IMR-90 (cell line): ENCODE data around the gene COL18A1. TPM values are rescaled to one million over a fixed set of nuclear protein-coding genes. Genes with fewer than 3 reads are reported as not detected.

Source experiments
- ATAC-seq: fragments of 200-7000 bp; cut with Tn5 transposase; 2 replicates; pipeline ENCODE4 v1.9.1; 2020; ENCODE audit warnings: low read depth, mild to moderate bottlenecking, moderate library complexity
- BruUV-seq: library from RNA; stranded (reverse); fragments of 400-500 nt; replicated peaks from 2 replicates; lab custom pipeline; 2021; lab: Mats Ljungman, UMichigan
- CTCF ChIA-PET: fragments of 300-600 bp; formaldehyde crosslinking; extraction: SDS; loops from one replicate; lab custom pipeline; 2021; ENCODE audit warnings: antibody characterized with exemption; lab: Yijun Ruan, JAX
- POLR2A ChIA-PET: fragments of 300-600 bp; sonication (Branson Sonifier 250); formaldehyde crosslinking; loops from one replicate; lab custom pipeline; 2022; ENCODE audit warnings: antibody characterized with exemption; ENCODE audit not compliant: unreplicated experiment; lab: Charles Lee
- DNase-seq: peaks from one replicate; pipeline ENCODE4 v3.0.0; 2013
- H2AFZ ChIP-seq: replicated peaks from 2 replicates; pipeline ENCODE3; 2013; ENCODE audit warnings: low read length, mild to moderate bottlenecking; ENCODE audit not compliant: poor library complexity
- H2AK5ac ChIP-seq: 2 replicates; pipeline ENCODE4 v1.6.1; 2013; ENCODE audit warnings: low read depth, low read length, inconsistent platforms
- H2AK9ac ChIP-seq: replicated peaks from 2 replicates; pipeline ENCODE3; 2013; ENCODE audit warnings: mild to moderate bottlenecking, low read depth, low read length, moderate library complexity; ENCODE audit not compliant: poor library complexity
- H2BK120ac ChIP-seq: 2 replicates; pipeline ENCODE4 v1.6.1; 2013; ENCODE audit warnings: low read depth, low read length, inconsistent platforms
- H2BK15ac ChIP-seq: 3 replicates; pipeline ENCODE4 v1.6.1; 2013; ENCODE audit warnings: low read depth, low read length, inconsistent platforms
- H2BK20ac ChIP-seq: 2 replicates; pipeline ENCODE4 v1.6.1; 2013; ENCODE audit warnings: low read depth, mild to moderate bottlenecking, inconsistent platforms, low read length, moderate library complexity
- H2BK5ac ChIP-seq: 2 replicates; pipeline ENCODE4 v1.6.1; 2013; ENCODE audit warnings: mild to moderate bottlenecking, low read depth, low read length, inconsistent platforms; ENCODE audit not compliant: poor library complexity, severe bottlenecking
- H3K14ac ChIP-seq: replicated peaks from 2 replicates; pipeline ENCODE4 v1.6.1; 2013; ENCODE audit warnings: low read depth, low read length, inconsistent platforms
- H3K18ac ChIP-seq: 2 replicates; pipeline ENCODE4 v1.6.1; 2013; ENCODE audit warnings: low read depth, low read length, control low read depth
- H3K23ac ChIP-seq: 2 replicates; pipeline ENCODE4 v1.6.1; 2013; ENCODE audit warnings: low read depth, low read length, inconsistent platforms
- H3K27ac ChIP-seq: 2 replicates; pipeline ENCODE4 v1.5.1; 2013; ENCODE audit warnings: mild to moderate bottlenecking, control low read depth, low read length; ENCODE audit not compliant: insufficient read depth
- H3K27me3 ChIP-seq: 2 replicates; pipeline ENCODE4 v1.6.1; 2013; ENCODE audit warnings: low read length; ENCODE audit not compliant: control insufficient read depth, insufficient read depth
- H3K36me3 ChIP-seq: 2 replicates; pipeline ENCODE4 v1.6.1; 2013; ENCODE audit warnings: low read length, mixed read lengths; ENCODE audit not compliant: control insufficient read depth, insufficient read depth
- H3K4ac ChIP-seq: 2 replicates; pipeline ENCODE4 v1.6.1; 2013; ENCODE audit warnings: low read depth, low read length, inconsistent platforms
- H3K4me1 ChIP-seq: 2 replicates; pipeline ENCODE4 v1.6.1; 2013; ENCODE audit warnings: low read length, mixed read lengths; ENCODE audit not compliant: control insufficient read depth, insufficient read depth
- H3K4me2 ChIP-seq: 2 replicates; pipeline ENCODE4 v1.6.1; 2013; ENCODE audit warnings: low read depth, mild to moderate bottlenecking, control low read depth, low read length, moderate library complexity
- H3K4me3 ChIP-seq: 2 replicates; pipeline ENCODE4 v1.5.1; 2013; ENCODE audit warnings: low read depth, mild to moderate bottlenecking, control low read depth, low read length, moderate library complexity; ENCODE audit not compliant: insufficient read depth
- H3K56ac ChIP-seq: 2 replicates; pipeline ENCODE4 v1.6.1; 2013; ENCODE audit warnings: low read length, inconsistent platforms; ENCODE audit not compliant: insufficient read depth; ENCODE audit errors: extremely low read depth
- H3K79me1 ChIP-seq, 2 experiments: 2 replicates each; pipeline ENCODE4 v1.6.1; 2013; ENCODE audit warnings: low read length in 2 of 2, inconsistent platforms in 1 of 2, low read depth in 1 of 2
- H3K9ac ChIP-seq: 2 replicates; pipeline ENCODE4 v1.6.1; 2013; ENCODE audit warnings: low read depth, low read length, control low read depth
- H3K9me1 ChIP-seq: 2 replicates; pipeline ENCODE4 v1.6.1; 2013; ENCODE audit warnings: low read length, inconsistent platforms; ENCODE audit not compliant: insufficient read depth
- H3K9me3 ChIP-seq: 2 replicates; pipeline ENCODE4 v1.6.1; 2013; ENCODE audit warnings: low read length; ENCODE audit not compliant: control insufficient read depth, insufficient read depth
- H4K20me1 ChIP-seq: 2 replicates; pipeline ENCODE4 v1.6.1; 2013; ENCODE audit warnings: low read length, inconsistent platforms; ENCODE audit not compliant: insufficient read depth
- H4K5ac ChIP-seq: 2 replicates; pipeline ENCODE4 v1.6.1; 2013; ENCODE audit warnings: mild to moderate bottlenecking, low read depth, low read length, control low read depth
- H4K8ac ChIP-seq, 2 experiments: 2 replicates each; pipeline ENCODE4 v1.6.1; 2013; ENCODE audit warnings: low read depth in 2 of 2, low read length in 2 of 2, control low read depth in 1 of 2, inconsistent platforms in 1 of 2
- H4K91ac ChIP-seq: 2 replicates; pipeline ENCODE4 v1.6.1; 2013; ENCODE audit warnings: low read depth, low read length, inconsistent platforms; ENCODE audit not compliant: insufficient read depth
- BHLHE40 ChIP-seq: fragments of 150-350 bp; IDR thresholded peaks from 2 replicates; pipeline ENCODE4 v1.6.1; 2016; ENCODE audit warnings: mild to moderate bottlenecking, low read depth, low read length
- CEBPB ChIP-seq: IDR thresholded peaks from 2 replicates; pipeline ENCODE4 v1.6.1; 2012; ENCODE audit warnings: low read depth, low read length, improper control_type of control experiment
- ELK1 ChIP-seq: fragments of 150-350 bp; IDR thresholded peaks from 2 replicates; pipeline ENCODE4 v1.6.1; 2016; ENCODE audit warnings: low read depth, mild to moderate bottlenecking, low read length, moderate library complexity, borderline replicate concordance
- FOS ChIP-seq: fragments of 150-350 bp; IDR thresholded peaks from 2 replicates; pipeline ENCODE4 v1.6.1; 2016; ENCODE audit warnings: low read depth, low read length
- SMC3 ChIP-seq: fragments of 150-350 bp; IDR thresholded peaks from 2 replicates; pipeline ENCODE4 v1.6.1; 2016; ENCODE audit warnings: low read depth, mild to moderate bottlenecking, antibody characterized with exemption, low read length, moderate library complexity
- WGBS, 2 experiments: methylation state at CpG; one replicate each; pipeline versions ENCODE4 v1.1.5 to v1.1.7; 2013; ENCODE audit warnings: missing lambda C conversion rate in 2 of 2; ENCODE audit not compliant: insufficient read length in 1 of 2; ENCODE audit errors: extremely low coverage in 2 of 2; 5-methylcytosine and 5-hydroxymethylcytosine counted together
- dilution Hi-C: fragments of 300-500 bp; cut with HindIII; formaldehyde crosslinking; loops from one replicate; pipeline ENCODE4 v1.14.3; 2018; ENCODE audit warnings: low sequenced_read_pairs; ENCODE audit not compliant: unreplicated experiment
- in situ Hi-C: fragments of 300-500 bp; cut with MboI; formaldehyde crosslinking; loops from 3 replicates; pipeline ENCODE4 v1.14.3; 2019; ENCODE audit warnings: low sequenced_read_pairs, inconsistent platforms, mixed read lengths
- intact Hi-C: fragments of 100-400 bp; cut with micrococcal nuclease; formaldehyde crosslinking; loops from 2 replicates; pipeline ENCODE4 v1.10.0; 2022
- polyA plus RNA-seq, 3 experiments: library from polyadenylated mRNA; depleted of rRNA; stranded (reverse); fragments of >200 nt; gene quantifications; 2 replicates each; pipeline ENCODE4 v1.2.3, GENCODE V29; 2012; ENCODE audit warnings: low replicate concordance in 1 of 3
- total RNA-seq: library from RNA; depleted of rRNA; stranded (reverse); fragments of >200 nt; gene quantifications from 2 replicates; pipeline ENCODE4 v1.2.3, GENCODE V29; 2012

COL18A1 gene
- total and polyA plus RNA-seq, 2 of the 4 experiments (the other 2 are of a cell fraction), result 4.3 to 46.7 TPM

GRCh38 chr21:45358261-45358670, 46.7 kb upstream of the COL18A1 start:
- H2BK120ac ChIP-seq, result no peak overlapping the region
- dilution Hi-C loops, result no loop called here
- H2AK9ac ChIP-seq, result no peak overlapping the region
- H4K20me1 ChIP-seq, result no peaks in the 10 kb centered on the region
- H3K9ac ChIP-seq, result no peak overlapping the region
- no peak overlapping the region for H3K18ac ChIP-seq
- H4K91ac ChIP-seq, result no peak overlapping the region
- H3K23ac ChIP-seq, result no peak overlapping the region
- WGBS, 2 experiments, result 92% methylated on average over 4 of the region's 15 CpGs; no CpG with 5 or more reads in 1 of the 2 experiments
- in situ Hi-C loops, result no loop called here
- no peak overlapping the region for H3K14ac ChIP-seq
- H3K4ac ChIP-seq, result no peak overlapping the region
- H4K5ac ChIP-seq, result no peak overlapping the region
- H2AK5ac ChIP-seq, result peak overlapping the region; percentile 74
- peaks cover 14% of the 10 kb centered on the region for H3K9me1 ChIP-seq
- H3K27ac ChIP-seq, result no peak overlapping the region
- H3K56ac ChIP-seq, result no peak overlapping the region
- H2BK15ac ChIP-seq, result 0 out of 3 replicates have a peak overlapping the region, but pooled peaks have one; percentile 46
- H3K36me3 ChIP-seq, result no peaks in the 10 kb centered on the region
- no peak overlapping the region for H2BK5ac ChIP-seq
- 0 out of 4 replicates have a peak, but pooled peaks cover 0 to under 1% of the 10 kb centered on the region in 2 experiments for H3K79me1 ChIP-seq
- no peak overlapping the region for H3K4me2 ChIP-seq
- ChIA-PET CTCF (no interaction called here), POLR2A (no interaction called here)
- DNase-seq (no peak), ATAC-seq (no peak)
- H3K4me1 ChIP-seq, result peaks cover 6% of the 10 kb centered on the region
- no peak overlapping the region for H4K8ac ChIP-seq
- intact Hi-C loops, result no loop called here
- no peak overlapping the region for H2BK20ac ChIP-seq
- TF ChIP-seq CEBPB, result no peak
- no peak for TF ChIP-seq FOS
- no peak for TF ChIP-seq BHLHE40
- no peak for TF ChIP-seq SMC3
- TF ChIP-seq ELK1, result no peak
- peak overlapping the region; percentile 58 for H2AFZ ChIP-seq
- no peaks in the 10 kb centered on the region for H3K9me3 ChIP-seq
- no peaks in the 10 kb centered on the region for H3K27me3 ChIP-seq
- no peak overlapping the region for H3K4me3 ChIP-seq
- BruUV-seq, result no TSS peak
